HG03442 (cell line): ENCODE measurements around the gene ECI2.
A peak's percentile ranks its signal among the peaks of the same experiment; 100 is the strongest.

Experiments used
- ATAC-seq: cut with Tn5 transposase; IDR thresholded peaks from one replicate; pipeline ENCODE4 v1.9.1; 2021; ENCODE audit warnings: mild to moderate bottlenecking, moderate library complexity; ENCODE audit not compliant: unreplicated experiment

The ECI2 gene, protein sequence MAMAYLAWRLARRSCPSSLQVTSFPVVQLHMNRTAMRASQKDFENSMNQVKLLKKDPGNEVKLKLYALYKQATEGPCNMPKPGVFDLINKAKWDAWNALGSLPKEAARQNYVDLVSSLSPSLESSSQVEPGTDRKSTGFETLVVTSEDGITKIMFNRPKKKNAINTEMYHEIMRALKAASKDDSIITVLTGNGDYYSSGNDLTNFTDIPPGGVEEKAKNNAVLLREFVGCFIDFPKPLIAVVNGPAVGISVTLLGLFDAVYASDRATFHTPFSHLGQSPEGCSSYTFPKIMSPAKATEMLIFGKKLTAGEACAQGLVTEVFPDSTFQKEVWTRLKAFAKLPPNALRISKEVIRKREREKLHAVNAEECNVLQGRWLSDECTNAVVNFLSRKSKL

GRCh38 chr6:4134841-4135664 is at the start of gene ECI2:
ECI2 (minus strand) TSS chr6:4135575; CDS start chr6:4135560, 15 bp downstream.
- ATAC-seq, result peak; percentile 49

DNA sequence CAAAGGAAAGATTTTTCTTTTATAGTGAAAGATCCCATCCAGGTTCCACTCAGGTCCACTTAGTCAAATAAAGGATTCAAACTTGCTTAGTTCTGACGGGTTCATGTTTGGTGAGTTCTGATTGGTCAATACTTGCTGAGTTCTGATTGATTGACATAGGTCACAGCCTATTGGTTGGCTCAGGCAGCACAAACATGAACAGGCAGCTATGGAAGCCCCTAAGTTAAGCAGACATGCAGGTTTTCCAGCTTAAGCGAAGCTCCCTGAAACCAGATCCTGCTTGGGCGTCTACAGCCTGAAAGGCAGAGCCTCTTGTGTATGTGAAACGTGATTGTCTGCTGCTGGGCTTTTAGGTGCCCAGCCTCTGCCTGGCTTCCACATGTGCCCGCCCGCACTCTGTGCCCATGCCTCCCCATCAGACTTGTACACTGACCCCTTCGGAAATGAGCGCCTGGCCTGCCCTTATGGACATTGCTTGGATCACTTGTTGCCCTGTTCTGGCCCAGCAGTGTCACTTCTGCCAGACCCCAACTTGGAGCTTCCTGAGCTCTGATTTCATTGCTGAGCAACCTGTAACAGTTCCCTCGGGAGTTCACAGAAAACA is 45.4 kb upstream of the ECI2 start:
- ATAC-seq, result no peak

- ATAC-seq, result no peak
Measured at GRCh38 chr6:4179960-4180651, 44.7 kb upstream of the ECI2 start.

- no peak for ATAC-seq
Measured at GRCh38 chr6:4178737-4179333, 43.5 kb upstream of the ECI2 start.

GRCh38 chr6:4176907-4177306 is 41.5 kb upstream of the ECI2 start:
- no peak for ATAC-seq

- no peak for ATAC-seq
Measured at GRCh38 chr6:4174042-4174441, 38.7 kb upstream of the ECI2 start.

DNA sequence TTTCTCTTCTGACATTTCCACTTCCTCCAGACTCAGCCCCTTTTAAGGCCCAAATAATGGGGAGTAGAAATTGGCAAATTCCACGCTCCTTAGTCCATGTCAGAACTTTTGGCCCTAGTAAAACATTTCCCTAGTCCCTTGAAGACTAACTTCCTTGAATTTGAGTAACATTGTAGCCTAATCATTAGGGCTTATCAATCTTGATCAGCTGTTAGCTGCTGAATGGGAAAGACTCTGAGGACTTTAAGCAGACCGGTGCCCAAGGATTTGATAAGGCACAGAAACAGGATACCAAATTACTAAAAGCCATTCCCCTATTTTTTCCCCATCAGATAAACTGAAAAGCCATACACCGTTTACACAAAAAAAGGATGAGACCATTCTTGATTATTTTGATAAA is 37.0 kb upstream of the ECI2 start:
- ATAC-seq, result no peak

- ATAC-seq, result no peak
Measured at GRCh38 chr6:4170297-4170696, 34.9 kb upstream of the ECI2 start.

GRCh38 chr6:4169028-4169789 is 33.8 kb upstream of the ECI2 start:
- ATAC-seq, result no peak

- no peak for ATAC-seq
Measured at GRCh38 chr6:4167833-4168232, 32.5 kb upstream of the ECI2 start.

GRCh38 chr6:4167123-4167522 is 31.7 kb upstream of the ECI2 start:
- ATAC-seq, result no peak

GRCh38 chr6:4164456-4164855 is 29.1 kb upstream of the ECI2 start:
- ATAC-seq, result no peak

GRCh38 chr6:4164117-4164442 is 28.7 kb upstream of the ECI2 start:
- ATAC-seq, result no peak

- no peak for ATAC-seq
Measured at GRCh38 chr6:4163408-4164116, 28.2 kb upstream of the ECI2 start.

- ATAC-seq, result no peak
Measured at GRCh38 chr6:4162370-4162769, 27.0 kb upstream of the ECI2 start.

GRCh38 chr6:4159491-4159890 is 24.1 kb upstream of the ECI2 start:
- ATAC-seq, result no peak

DNA sequence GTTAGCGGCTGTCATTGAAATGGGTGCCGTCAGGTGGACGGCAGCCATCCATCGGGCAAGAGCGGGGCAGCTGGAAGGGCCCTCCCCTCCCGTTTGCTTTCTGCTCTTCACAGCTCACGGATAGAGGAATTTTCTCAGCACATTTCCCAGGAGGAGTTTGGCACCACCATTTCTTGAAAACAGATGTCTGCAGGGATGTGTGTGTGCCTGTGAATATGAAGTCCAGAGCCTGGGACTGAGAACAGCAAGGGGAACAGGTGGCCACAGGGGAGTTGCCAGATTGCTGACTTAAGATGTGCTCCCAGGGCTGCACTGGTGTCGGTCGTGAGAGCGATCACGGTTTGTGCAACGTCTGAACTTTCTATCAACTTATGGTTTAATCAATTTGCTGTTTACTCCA is 22.1 kb upstream of the ECI2 start:
- ATAC-seq, result no peak

DNA sequence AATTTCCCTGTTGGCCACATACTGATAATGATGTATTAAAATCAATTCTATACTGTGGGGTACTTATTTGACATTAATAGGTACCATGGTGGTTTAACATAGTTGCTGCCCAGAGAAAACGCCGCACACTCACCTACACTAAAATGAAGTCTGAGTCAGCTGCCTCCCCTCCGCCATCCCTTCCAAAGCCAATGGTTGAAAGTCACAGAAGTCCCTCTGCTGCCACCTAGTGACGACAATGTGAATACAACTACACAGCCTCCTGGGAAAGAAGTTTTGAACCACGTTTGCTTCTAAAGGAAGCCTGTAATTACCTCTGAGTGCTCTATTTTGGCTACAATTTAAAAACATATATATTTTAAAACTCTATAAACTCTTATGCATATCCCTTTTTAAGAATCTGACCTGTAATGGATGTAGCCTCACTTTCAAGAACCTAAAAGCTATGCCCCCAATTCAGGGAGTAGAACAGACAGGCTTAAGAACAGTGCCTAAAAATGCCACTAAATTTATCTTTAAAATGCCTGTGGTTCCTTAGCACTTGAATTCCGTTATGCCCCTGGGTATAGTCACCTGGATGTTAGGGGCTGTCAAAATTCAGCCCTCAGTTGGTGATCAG is 20.6 kb upstream of the ECI2 start:
- no peak for ATAC-seq

DNA sequence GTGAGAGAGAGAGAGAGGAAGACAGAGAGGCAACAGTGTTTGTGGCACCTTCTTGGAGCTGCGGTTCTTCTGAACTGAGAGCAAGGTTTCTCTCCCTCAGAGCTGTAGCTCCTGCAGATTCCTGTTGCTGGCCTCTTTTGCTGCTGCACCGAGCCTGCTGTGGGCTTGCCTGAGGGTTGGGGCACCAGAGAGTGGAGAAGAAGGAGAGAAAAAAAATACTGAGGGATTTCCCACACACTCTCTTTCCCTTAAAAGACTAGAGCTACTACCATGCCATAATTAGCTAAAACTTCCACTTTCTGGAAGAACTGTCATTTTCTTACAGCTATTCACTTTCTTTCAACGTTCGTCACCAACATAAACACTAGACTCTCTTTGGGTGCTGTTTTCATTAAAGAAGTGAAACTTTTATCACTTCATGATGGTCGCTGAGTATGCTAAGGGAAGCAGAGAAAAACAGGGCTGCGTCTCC is 18.2 kb upstream of the ECI2 start:
- ATAC-seq, result peak; percentile 58
